GM12864 (cell line): ENCODE measurements around the gene FAM184B.

Experiments used
- DNase-seq: peaks from one replicate; pipeline ENCODE4 v3.0.0-alpha.2; 2011; ENCODE audit warnings: low read depth
- H3K4me3 ChIP-seq: 2 replicates; pipeline ENCODE4 v1.5.1; 2011; ENCODE audit warnings: mild to moderate bottlenecking, low read depth, low read length, control low read depth
- TF ChIP-seq, protein P1 (sequence below): IDR thresholded peaks from 2 replicates; pipeline ENCODE4 v1.5.1; 2011; ENCODE audit warnings: low read depth, mild to moderate bottlenecking, moderate library complexity, low read length, control low read depth, inconsistent platforms; ENCODE audit errors: missing control alignments

The FAM184B gene

DNA sequence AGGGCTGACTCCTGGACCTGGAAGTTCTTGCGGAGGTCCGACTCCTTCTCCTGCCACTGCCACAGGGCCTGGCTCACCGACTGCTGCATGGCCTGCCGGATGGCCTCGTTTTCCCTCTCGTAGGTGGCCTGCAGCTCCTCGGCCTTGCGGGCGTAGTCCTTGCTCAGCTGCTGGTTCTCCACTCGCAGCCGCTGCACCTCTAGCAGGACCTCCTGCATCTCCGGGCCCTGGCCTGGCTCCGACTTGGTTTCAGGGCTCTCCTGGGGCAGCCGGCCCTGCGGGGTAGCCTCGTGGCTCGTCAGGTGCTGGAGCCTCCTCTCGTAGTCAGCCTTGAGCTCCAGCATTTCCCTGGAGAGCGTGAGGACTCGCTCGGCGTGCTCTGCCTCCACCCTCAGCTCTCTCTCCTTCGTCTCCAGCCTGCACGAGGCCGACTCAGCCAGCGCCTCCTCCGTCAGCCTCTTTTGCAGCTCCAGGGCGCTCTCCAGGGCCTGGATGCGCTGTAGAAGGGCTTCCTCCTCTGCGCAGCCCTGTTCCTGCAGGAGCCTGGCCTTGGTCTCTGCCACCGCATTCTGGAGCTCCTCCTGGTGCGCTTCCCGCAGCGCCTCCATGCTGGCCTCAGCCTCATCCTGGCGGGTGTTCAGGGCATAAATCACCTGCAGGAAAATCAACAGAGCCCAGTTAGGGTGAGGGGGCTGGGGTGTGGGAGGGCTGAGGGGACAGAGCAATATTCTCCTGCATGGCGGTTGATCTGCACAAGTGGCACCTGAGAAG is 72.2 kb downstream of the FAM184B start:
- no peak for DNase-seq
- TF ChIP-seq, protein P1, sequence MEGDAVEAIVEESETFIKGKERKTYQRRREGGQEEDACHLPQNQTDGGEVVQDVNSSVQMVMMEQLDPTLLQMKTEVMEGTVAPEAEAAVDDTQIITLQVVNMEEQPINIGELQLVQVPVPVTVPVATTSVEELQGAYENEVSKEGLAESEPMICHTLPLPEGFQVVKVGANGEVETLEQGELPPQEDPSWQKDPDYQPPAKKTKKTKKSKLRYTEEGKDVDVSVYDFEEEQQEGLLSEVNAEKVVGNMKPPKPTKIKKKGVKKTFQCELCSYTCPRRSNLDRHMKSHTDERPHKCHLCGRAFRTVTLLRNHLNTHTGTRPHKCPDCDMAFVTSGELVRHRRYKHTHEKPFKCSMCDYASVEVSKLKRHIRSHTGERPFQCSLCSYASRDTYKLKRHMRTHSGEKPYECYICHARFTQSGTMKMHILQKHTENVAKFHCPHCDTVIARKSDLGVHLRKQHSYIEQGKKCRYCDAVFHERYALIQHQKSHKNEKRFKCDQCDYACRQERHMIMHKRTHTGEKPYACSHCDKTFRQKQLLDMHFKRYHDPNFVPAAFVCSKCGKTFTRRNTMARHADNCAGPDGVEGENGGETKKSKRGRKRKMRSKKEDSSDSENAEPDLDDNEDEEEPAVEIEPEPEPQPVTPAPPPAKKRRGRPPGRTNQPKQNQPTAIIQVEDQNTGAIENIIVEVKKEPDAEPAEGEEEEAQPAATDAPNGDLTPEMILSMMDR, result no peak
- H3K4me3 ChIP-seq, result no peak overlapping the region

DNA sequence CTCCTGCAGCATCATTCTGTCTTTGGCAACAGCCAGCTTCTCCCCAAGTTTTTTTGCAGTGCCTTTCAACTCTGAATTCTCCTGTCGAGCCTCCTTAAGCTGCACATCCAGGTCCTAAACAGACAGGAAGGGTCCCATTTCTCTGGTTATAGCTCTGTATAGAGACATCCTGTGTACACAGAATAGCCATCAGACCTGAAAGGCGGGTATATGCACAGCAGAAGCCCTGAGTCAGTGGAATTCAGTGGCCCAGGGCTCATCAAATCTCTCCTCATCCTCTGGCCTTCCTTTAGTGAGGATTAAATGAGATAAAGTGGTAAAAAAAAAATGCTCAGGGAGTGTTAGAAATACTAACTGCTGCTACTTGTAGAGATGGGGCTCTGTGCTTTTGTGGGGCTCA is 73.8 kb downstream of the FAM184B start:
- no peak overlapping the region for H3K4me3 ChIP-seq
- DNase-seq, result no peak
- TF ChIP-seq, protein P1, result no peak

DNA sequence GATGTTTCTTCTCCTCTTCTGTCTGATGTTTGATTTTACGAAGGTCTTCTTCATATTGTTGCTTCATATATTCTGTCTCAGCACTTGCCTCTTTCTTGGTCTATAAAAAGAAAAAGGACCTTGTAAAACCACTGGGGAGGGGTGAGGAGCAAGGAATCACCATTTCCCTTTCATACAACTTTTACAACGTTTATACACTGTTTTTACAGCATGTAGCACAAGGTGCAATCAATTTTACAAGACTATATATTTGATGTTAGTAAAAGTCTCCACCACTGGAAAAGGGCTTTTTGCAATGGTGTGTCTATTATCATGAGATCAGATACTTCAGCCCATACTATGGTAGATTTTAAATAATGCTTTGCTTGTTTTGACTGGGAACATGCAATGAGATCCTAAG is 76.3 kb downstream of the FAM184B start:
- DNase-seq, result no peak
- TF ChIP-seq, protein P1, result no peak
- no peak overlapping the region for H3K4me3 ChIP-seq

DNA sequence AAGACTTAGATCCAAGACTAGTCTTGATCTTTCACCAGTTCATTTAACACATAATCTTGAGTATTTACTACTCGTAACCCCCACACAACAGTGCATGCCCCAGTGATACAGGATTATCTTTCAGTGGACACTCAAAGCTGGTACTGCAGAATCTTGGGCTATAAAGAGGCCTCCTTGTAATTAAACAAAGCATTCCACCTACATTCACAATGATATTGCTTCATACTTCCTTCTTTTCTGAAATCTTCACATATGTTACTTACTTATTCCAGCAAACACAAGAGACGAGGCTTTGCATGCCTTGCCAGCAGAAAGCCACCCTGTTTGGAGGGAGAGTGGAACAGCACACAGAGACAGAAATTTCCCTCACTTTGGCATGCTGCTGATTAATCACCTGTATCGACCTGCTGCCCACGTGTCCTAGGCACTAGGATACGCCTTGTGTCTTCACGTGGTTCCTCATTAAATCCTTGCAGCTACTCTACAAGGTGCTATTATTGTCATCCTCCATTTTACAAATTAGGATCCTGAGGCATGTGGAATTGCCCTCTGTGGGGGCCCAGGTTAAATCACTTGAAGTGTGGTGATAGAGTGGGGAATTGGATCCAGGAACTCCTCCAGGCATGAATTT is 77.3 kb downstream of the FAM184B start:
- TF ChIP-seq, protein P1, result no peak
- DNase-seq, result no peak
- no peak overlapping the region for H3K4me3 ChIP-seq

DNA sequence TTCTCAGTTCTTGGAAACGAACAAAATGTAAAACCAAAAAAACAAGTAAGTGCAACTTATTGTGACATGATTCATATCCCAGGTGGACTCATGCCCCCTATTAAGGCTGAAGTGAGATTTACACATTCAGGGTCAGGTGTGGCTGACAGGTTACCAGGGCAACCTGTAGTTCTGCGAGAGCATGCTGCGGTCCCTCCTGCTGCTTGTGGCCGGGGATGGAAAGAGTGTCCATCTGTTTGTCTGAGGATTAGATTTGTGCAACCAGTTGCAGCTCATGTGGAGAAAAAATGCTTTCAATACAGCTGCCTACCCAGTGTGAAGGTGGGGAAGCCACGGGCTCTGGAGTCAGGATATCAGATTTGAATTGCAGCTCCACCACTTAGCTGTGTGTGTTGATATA is 78.8 kb downstream of the FAM184B start:
- no peak overlapping the region for H3K4me3 ChIP-seq
- no peak for DNase-seq
- TF ChIP-seq, protein P1, result no peak

DNA sequence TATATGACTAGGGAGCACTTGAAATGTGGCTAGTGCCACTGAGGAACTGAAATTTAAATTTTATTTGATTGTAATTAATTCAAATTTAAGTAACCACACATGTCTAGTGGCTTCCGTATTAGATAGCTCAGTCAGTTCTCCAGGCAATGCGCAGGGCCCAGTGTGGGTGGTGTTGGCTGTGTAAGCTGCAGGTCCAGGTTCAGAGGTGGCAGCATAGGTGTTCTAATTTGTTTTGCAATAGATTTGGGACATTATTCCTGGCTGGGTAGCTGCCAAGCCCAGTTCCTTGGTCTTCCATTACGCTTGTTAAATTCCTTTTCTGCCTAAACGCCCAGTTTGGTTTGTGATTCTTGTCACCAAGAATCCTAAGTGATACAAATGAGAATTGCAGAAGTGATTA is 79.5 kb downstream of the FAM184B start:
- TF ChIP-seq, protein P1, result no peak
- no peak for DNase-seq
- no peak overlapping the region for H3K4me3 ChIP-seq
